GM19025 (cell line): ENCODE measurements around the gene MRPS5.

Experiments used
- ATAC-seq: cut with Tn5 transposase; IDR thresholded peaks from one replicate; pipeline ENCODE4 v1.9.1; 2021; ENCODE audit warnings: mild to moderate bottlenecking, low read depth, moderate library complexity; ENCODE audit not compliant: unreplicated experiment

The MRPS5 gene

DNA sequence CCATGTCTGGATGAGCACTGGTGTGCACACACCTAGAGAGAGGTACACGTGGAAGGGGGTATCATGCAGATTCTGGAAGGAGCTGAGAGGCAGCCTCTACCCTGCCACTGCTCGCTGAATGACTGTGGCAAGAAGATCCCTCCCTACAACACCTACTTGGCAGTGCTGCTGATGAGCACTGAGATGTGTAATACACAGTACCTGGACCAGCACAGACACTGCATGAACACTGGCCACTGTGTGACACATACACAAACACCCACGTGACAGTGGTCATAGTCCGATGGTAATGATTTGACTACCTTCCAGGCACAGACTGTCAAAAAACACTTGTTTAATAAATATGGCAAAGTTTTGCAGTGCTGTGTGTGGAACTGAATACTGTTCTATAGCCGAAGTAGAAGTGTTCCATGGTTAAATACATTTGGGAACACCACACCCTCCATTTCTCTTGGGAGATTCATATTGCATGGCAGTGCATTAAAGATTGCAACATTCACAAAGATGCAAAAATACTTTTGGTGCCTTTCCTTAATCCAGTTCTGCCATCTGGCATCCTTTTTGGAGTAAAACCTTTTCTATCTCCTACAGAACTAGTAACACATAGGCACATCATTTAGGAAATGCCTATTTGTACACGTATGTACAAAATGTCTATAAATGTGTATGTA is 29.6 kb downstream of the MRPS5 start:
- no peak for ATAC-seq

DNA sequence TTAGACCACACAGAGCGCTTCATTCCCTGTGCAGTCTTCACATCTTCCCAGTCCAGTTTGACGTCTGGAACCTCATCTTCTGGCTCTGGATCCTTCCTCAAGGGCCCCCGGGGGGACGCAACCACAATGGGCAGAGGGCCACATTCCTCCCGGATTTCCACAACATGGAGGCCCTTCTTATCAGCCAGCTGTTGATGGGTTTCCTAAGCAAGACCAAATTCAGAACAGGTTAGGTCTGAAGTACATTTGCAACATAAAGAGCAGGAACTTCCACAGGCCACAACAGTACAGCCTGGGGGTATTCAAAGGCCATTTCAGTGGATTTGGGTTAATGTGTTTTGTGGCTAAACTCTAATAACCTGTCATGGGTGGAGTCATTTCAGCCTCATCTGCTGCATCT is 34.2 kb downstream of the MRPS5 start:
- no peak for ATAC-seq

DNA sequence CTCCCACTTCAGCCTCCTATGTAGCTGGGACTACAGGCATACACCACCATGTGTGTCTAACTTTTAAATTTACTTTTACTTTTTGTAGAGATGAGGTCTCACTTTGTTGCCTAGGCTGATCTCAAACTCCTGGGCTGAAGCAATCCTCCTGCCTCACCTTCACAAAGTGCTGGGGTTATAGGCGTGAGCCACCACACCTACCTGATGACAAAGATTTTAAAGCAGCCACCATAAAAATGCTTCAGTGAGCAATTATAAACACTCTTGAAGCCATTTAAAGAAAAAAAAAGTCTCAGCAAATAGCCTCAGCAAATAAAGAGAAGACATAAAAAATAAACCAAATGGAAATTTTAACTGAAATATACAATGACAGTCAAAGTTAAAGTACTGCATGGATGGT is 35.6 kb downstream of the MRPS5 start:
- ATAC-seq: no peak

- no peak for ATAC-seq
These were observed 39.1 kb downstream of the MRPS5 start for GRCh38 chr2:95082477-95082876.

GRCh38 chr2:95079199-95079683 is 42.4 kb downstream of the MRPS5 start:
- no peak for ATAC-seq

DNA sequence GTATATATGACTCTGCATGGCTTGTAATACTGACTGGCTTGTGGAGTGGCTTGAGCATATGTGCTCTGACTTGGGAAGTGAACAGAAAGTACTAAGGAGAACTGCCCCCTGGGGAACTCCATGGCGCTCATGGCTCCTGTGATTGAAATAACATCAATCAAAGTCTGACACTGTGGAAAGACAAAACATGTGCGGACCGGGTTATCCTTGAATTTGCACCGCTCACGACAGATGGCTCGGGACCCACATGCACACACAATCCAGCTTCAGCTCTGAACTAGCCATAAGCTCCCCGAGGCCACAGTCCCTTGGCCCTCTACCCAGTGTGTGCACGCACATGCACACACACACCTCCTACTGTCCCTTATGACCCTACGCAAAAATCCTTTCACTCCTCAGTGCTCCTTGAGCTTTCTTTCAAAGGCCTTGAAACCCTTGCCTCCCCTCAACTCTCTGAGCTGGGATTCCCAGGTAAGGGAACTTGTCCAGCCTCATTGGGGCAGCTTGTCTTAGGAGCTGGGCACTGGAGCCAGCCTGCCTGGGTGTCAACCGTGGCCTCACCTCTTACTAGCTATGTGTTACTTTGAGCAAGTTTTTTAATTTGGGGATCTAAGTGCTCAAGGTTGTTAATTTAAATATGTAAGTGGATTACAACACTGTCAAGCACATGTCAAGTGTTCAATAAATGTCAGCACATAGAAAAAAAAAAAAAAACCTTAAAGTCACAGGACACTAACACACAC is 43.6 kb downstream of the MRPS5 start:
- no peak for ATAC-seq

- ATAC-seq: no peak
These were observed 44.1 kb downstream of the MRPS5 start for GRCh38 chr2:95077530-95077825.

DNA sequence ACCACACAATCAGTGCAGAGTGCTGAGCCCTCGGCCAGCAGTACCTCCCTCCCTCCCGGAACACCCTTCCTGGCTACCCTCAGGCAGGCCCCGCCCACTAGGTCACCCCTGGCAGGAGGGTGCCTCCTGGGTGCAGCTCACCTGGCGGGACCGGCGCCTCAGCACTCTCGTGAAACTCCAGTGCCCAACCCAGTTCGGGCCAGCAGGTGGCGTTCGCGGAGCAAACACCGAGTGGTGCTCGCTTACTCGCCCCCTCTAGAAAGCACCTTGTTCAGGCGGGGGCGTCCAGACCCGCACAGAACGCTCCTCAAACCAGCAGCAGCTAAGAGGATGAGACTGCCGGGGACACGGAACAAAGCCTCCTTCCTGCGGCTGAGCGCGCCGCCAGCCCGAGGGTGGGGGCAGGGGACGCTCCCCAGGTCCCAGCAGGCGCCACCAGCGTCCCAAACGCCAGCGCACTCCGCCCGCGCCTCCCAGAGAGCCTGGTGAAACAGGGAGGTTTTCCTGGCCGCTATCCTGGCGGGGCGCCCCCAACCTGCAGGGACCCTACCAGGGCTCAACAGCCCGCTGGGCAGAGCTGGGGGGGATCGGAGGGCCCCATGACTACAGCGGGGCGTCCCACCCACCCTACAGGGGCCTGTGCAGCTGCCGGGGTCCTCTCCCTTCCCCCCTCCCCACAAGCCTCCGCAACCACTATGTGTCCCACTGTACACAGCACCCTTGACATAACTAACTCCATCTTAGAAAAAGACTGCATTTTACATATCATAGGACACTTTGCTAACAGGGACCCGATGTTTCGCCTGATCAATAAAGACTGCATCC is 44.7 kb downstream of the MRPS5 start:
- ATAC-seq: peak; percentile 69

- ATAC-seq: no peak
These were observed 46.0 kb downstream of the MRPS5 start for GRCh38 chr2:95075440-95076132.

GRCh38 chr2:95074663-95075439 is 46.8 kb downstream of the MRPS5 start:
- peak; percentile 39 for ATAC-seq

DNA sequence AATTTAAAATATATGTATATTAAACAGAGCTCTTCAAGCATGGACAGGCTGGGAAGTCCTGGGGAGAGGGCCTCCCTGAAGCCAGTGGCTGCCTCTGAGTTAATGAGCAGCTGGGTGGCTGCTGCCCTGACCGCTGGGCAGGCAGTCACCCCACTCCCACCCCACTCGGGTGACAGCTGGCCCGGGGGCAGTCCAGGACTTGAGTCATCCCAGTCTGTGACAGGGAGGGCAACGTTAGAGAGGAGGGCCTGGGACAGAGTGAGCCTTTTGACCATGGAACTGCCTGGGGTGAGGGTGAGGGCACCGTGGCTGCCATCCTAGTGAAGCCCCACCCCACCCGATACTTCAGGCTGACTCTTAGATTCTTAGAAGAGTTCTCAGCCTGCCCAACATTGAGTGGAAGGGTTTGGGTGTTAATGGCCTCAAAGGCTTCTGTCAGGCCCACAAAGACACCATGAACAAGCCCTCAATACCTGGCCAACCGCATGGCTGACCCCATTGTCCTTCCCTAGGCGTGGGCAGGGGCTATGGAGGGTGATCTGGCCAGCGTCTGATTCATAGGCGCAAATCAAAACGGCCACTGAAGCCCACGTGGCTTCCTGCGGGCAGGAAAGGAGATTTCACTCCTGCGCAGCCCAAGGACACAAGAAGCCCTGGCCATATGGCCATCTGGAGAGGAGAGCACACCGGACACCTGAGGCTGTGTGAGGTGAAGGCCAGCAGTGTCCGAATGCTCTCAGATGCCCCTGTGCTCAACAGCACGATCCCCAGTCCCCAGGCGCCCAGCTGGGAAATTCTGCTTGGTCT is 47.5 kb downstream of the MRPS5 start:
- ATAC-seq: no peak

DNA sequence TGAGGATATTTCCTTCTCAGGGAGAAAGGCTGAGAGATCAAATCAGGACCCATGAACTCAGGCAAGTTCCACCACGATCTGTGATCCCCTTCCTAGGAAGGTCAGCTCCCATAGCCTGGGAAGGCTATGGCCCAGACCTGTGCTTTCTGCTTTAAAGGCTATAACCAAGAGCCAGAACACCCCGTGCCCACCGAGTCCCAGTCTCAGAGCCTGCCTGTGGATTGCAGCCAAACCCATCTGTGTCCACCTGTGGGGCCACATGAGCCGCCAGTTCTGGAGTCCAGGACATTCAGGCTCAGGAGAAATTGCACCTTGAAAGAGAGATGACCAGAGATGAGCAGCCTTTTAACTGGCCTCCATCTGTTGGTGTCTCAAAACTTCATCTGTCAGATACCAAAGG is 49.2 kb downstream of the MRPS5 start:
- no peak for ATAC-seq

- ATAC-seq: no peak
These were observed 49.8 kb downstream of the MRPS5 start for GRCh38 chr2:95071856-95072255.

- no peak for ATAC-seq
These were observed 52.1 kb downstream of the MRPS5 start for GRCh38 chr2:95069465-95069864.

DNA sequence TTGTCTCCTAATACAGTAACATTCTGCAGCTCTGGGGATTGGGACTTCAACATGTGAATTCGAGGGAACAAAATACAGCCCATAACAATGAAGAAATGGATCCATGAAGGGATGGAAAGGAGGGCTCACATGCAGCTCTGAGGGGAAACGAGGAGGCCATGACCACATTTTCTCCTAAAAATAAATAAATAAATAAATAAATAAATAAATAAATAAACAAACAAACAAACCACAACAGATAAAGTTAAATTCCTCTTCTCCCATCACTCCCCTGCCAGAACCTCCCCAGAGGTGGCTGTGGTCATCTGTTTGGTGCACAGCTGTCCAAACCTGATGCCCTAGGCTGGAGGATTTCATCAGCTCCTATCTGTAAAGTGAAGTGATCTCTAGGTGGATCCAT is 53.4 kb downstream of the MRPS5 start:
- no peak for ATAC-seq

- ATAC-seq: peak; percentile 89
These were observed 58.3 kb downstream of the MRPS5 start for GRCh38 chr2:95063086-95063958.

- ATAC-seq: peak; percentile 13
These were observed 59.1 kb downstream of the MRPS5 start for GRCh38 chr2:95062242-95063085.
